ENCODE measurements around the gene PFDN6.

GRCh38 chr6:33305052-33305451, 15.7 kb downstream of the PFDN6 start:
- TF ChIP-seq CTCF (IDR thresholded peaks at IDR 0.05; ENCODE audit: low read length) (no peak), EZH2phosphoT487 (IDR thresholded peaks at IDR 0.05; ENCODE audit: low read length) (no peak)

Measured in MM.1S (cell line).